GM12878 (cell line): ENCODE data around the gene ITM2C.

ENCODE experiments used
- ATF2 ChIP-seq: IDR thresholded peaks from 2 replicates; pipeline ENCODE4 v1.6.1; 2012; ENCODE audit warnings: low read length, inconsistent platforms
- BHLHE40 ChIP-seq, 2 experiments: fragments of 450-650 bp in 1 of 2; IDR thresholded peaks; 2 replicates each; pipeline ENCODE4 v1.6.1; 2011 to 2017; ENCODE audit warnings: low read depth in 2 of 2, borderline replicate concordance in 1 of 2, improper control_type of control experiment in 1 of 2, low read length in 1 of 2, mild to moderate bottlenecking in 1 of 2
- CHD4 ChIP-seq: fragments of 200-600 bp; sonication (generic); IDR thresholded peaks from 2 replicates; pipeline ENCODE4 v1.6.1; 2016; ENCODE audit warnings: mild to moderate bottlenecking
- CTCF ChIP-seq, 3 experiments: IDR thresholded peaks in 2 of 3; conservative IDR thresholded peaks in 1 of 3; 2 replicates each; pipeline ENCODE4 v1.5.1; 2011; ENCODE audit warnings: low read depth in 3 of 3, low read length in 3 of 3, mild to moderate bottlenecking in 3 of 3, control low read depth in 2 of 3, moderate library complexity in 2 of 3, inconsistent platforms in 1 of 3, mixed read lengths in 1 of 3; ENCODE audit not compliant: control insufficient read depth in 2 of 3, insufficient read depth in 1 of 3; ENCODE audit errors: extremely low read depth in 1 of 3
- EP300 ChIP-seq, 2 experiments: fragments of 150-350 bp in 1 of 2; IDR thresholded peaks; 2 replicates each; pipeline ENCODE4 v1.6.1; 2011 to 2012; ENCODE audit warnings: low read depth in 2 of 2, low read length in 2 of 2, borderline replicate concordance in 1 of 2, improper control_type of control experiment in 1 of 2, inconsistent platforms in 1 of 2; ENCODE audit not compliant: control insufficient read depth in 1 of 2
- ETV6 ChIP-seq, 2 experiments: fragments of 450-650 bp in 1 of 2; IDR thresholded peaks in 1 of 2; conservative IDR thresholded peaks in 1 of 2; 2 replicates each; pipeline ENCODE4 v1.6.1; 2014; ENCODE audit warnings: antibody characterized with exemption in 1 of 2, borderline replicate concordance in 1 of 2, low read depth in 1 of 2, mild to moderate bottlenecking in 1 of 2, moderate library complexity in 1 of 2
- FOXK2 ChIP-seq: fragments of 450-650 bp; IDR thresholded peaks from 2 replicates; pipeline ENCODE4 v1.6.1; 2017; ENCODE audit warnings: mild to moderate bottlenecking, moderate library complexity
- JUND ChIP-seq: IDR thresholded peaks from 2 replicates; pipeline ENCODE4 v1.6.1; 2012; ENCODE audit warnings: low read depth, mild to moderate bottlenecking, low read length, improper control_type of control experiment, moderate library complexity
- NR2C1 ChIP-seq: fragments of 450-650 bp; IDR thresholded peaks from 2 replicates; pipeline ENCODE4 v1.6.1; 2017; ENCODE audit warnings: antibody characterized with exemption, mild to moderate bottlenecking, moderate library complexity
- POLR2A ChIP-seq: IDR thresholded peaks from 2 replicates; pipeline ENCODE4 v1.6.1; 2011; ENCODE audit warnings: low read depth, mild to moderate bottlenecking, low read length
- SIN3A ChIP-seq: IDR thresholded peaks from 2 replicates; pipeline ENCODE4 v1.6.1; 2012; ENCODE audit warnings: low read depth, low read length, improper control_type of control experiment
- ZBTB33 ChIP-seq: fragments of 450-650 bp; IDR thresholded peaks from 2 replicates; pipeline ENCODE4 v1.6.1; 2017; ENCODE audit warnings: mild to moderate bottlenecking

DNA sequence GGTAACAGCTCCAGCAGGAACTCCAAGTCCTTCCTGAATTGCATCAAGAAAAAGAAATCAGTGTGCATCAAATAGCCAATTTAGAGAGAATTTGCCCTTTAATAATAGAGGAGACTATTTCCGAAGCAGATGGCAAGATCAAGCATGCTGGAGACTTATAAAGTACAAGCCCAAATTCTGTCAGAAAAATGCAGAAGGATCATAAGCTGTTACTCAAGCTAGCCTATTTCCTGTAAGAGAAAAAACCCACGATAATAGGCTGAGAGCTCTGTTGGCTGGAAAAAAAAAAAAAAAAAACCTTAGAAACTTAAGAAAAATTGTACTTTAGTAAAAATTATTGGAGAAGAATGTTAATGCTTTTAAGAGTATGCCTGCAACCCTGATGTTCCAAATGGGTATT is 24.4 kb upstream of the ITM2C start:
- no peak for TF ChIP-seq EP300 (IDR thresholded peaks at IDR 0.05; ENCODE audit: borderline replicate concordance in 1 of 2, control insufficient read depth in 1 of 2, low read depth in 2 of 2, low read length in 2 of 2)
- no peak for TF ChIP-seq SIN3A
- no peak for TF ChIP-seq ETV6 (conservative IDR thresholded peaks at IDR 0.05 in 1 of 2, IDR thresholded peaks at IDR 0.05 in 1 of 2; ENCODE audit: borderline replicate concordance in 1 of 2, low read depth in 1 of 2)
- TF ChIP-seq CTCF (IDR thresholded peaks at IDR 0.05 in 2 of 3, conservative IDR thresholded peaks at IDR 0.05 in 1 of 3; ENCODE audit: control insufficient read depth in 2 of 3, extremely low read depth in 1 of 3, insufficient read depth in 1 of 3, low read depth in 3 of 3, low read length in 3 of 3) = no peak
- no peak for TF ChIP-seq ZBTB33
- no peak for TF ChIP-seq POLR2A
- TF ChIP-seq CHD4 = no peak
- TF ChIP-seq JUND = no peak
- TF ChIP-seq BHLHE40 (IDR thresholded peaks at IDR 0.05; ENCODE audit: borderline replicate concordance in 1 of 2, low read depth in 2 of 2, low read length in 1 of 2) = no peak
- no peak for TF ChIP-seq NR2C1
- TF ChIP-seq ATF2 = no peak
- TF ChIP-seq FOXK2 = no peak
